A549 treated with AZD2906 at 1 μM for 4 hours (cell line): ENCODE measurements around the gene CFAP73. TPM values are rescaled to one million over a fixed set of nuclear protein-coding genes. Genes with fewer than 3 reads are reported as not detected.

Source experiments
- total RNA-seq: library from RNA; stranded (reverse); fragments of 200-300 nt; extraction: Qiagen RNA extraction; gene quantifications from 5 replicates; pipeline ENCODE4 v1.2.3, GENCODE V29; 2022

The CFAP73 gene
- total RNA-seq, result 0.06 to 0.23 TPM (median 0.12 TPM) in 4 of 5 replicates, not detected in the other

GRCh38 chr12:113149361-113150150, at the start of gene CFAP73:
CFAP73 (plus strand) TSS chr12:113149724; CDS start chr12:113149858, 134 bp downstream.

GRCh38 chr12:113135178-113136127, 14.1 kb upstream of the CFAP73 start, which contains the start of gene RASAL1:
RASAL1 (minus strand) TSS chr12:113135761; CDS start chr12:113135462, 299 bp downstream.

GRCh38 chr12:113185180-113186032, 35.9 kb downstream of the CFAP73 start, which contains the start of the genes DDX54 and RITA1:
DDX54 (minus strand) TSS chr12:113185478; CDS start chr12:113185451, 27 bp downstream.
RITA1 (plus strand) TSS chr12:113185721; CDS start chr12:113186747, 1,026 bp downstream.

Other genes with a start within 250 kb of the CFAP73 start
- gene OAS1, start 242.8 kb upstream of the CFAP73 start, total RNA-seq, result 24.2 to 37.5 TPM (median 34.1 TPM) in 5 replicates
- gene OAS3, start 211.2 kb upstream of the CFAP73 start, total RNA-seq, result 19.8 to 23.5 TPM (median 22.8 TPM) in 5 replicates
- gene OAS2, start 171.2 kb upstream of the CFAP73 start, total RNA-seq, result 0.10 to 0.39 TPM (median 0.15 TPM) in 5 replicates
- gene DTX1, start 93.0 kb upstream of the CFAP73 start, total RNA-seq, result 0.26 to 0.45 TPM (median 0.36 TPM) in 5 replicates
- gene RASAL1, start 14.0 kb upstream of the CFAP73 start, total RNA-seq, result 0.28 to 0.44 TPM (median 0.32 TPM) in 5 replicates
- gene DDX54, start 35.8 kb downstream of the CFAP73 start, total RNA-seq, result 45.3 to 80.4 TPM (median 72.1 TPM) in 5 replicates
- gene RITA1, start 36.0 kb downstream of the CFAP73 start, total RNA-seq, result 23.1 to 32.2 TPM (median 31.5 TPM) in 5 replicates
- 15.3 to 17.7 TPM (median 16.2 TPM) in 5 replicates for gene TPCN1, start 71.7 kb downstream of the CFAP73 start, total RNA-seq
- gene SLC8B1, start 185.4 kb downstream of the CFAP73 start, total RNA-seq, result 6.9 to 10.6 TPM (median 8.6 TPM) in 5 replicates
- 28.4 to 34.5 TPM (median 32.2 TPM) in 5 replicates for gene PLBD2, start 208.9 kb downstream of the CFAP73 start, total RNA-seq